Hepatocyte (in vitro differentiated cells): ENCODE data around the gene OR8U1. TPM values are rescaled to one million over a fixed set of nuclear protein-coding genes. Genes with fewer than 3 reads are reported as not detected.

Source experiments
- DNase-seq: peaks from one replicate; pipeline ENCODE4 v3.0.0-alpha.2; 2016; ENCODE audit warnings: low spot score
- H2AFZ ChIP-seq: fragments of 200-600 bp; sonication (generic); 2 replicates; pipeline ENCODE4 v1.6.0; 2016; ENCODE audit warnings: antibody characterized with exemption, mild to moderate bottlenecking
- H3K27ac ChIP-seq: fragments of 200-600 bp; sonication (generic); 2 replicates; pipeline ENCODE4 v1.5.1; 2016; ENCODE audit warnings: mild to moderate bottlenecking
- H3K27me3 ChIP-seq: fragments of 200-600 bp; sonication (generic); 2 replicates; pipeline ENCODE4 v1.6.1; 2016
- H3K36me3 ChIP-seq: fragments of 200-600 bp; sonication (generic); replicated peaks from 2 replicates; pipeline ENCODE4 v1.5.1; 2016; ENCODE audit warnings: low read depth; ENCODE audit not compliant: insufficient read depth
- H3K4me1 ChIP-seq: fragments of 200-600 bp; sonication (generic); 2 replicates; pipeline ENCODE4 v1.5.1; 2016; ENCODE audit warnings: mild to moderate bottlenecking, moderate library complexity; ENCODE audit not compliant: insufficient read depth
- H3K4me2 ChIP-seq: fragments of 200-600 bp; sonication (generic); 2 replicates; pipeline ENCODE4 v1.6.0; 2016
- H3K4me3 ChIP-seq: fragments of 200-600 bp; sonication (generic); 2 replicates; pipeline ENCODE4 v1.5.1; 2016; ENCODE audit warnings: mild to moderate bottlenecking
- H3K79me2 ChIP-seq: fragments of 200-600 bp; sonication (generic); 2 replicates; pipeline ENCODE4 v1.6.0; 2017; ENCODE audit warnings: mild to moderate bottlenecking
- H3K9me2 ChIP-seq: fragments of 200-600 bp; sonication (generic); replicated peaks from 2 replicates; pipeline ENCODE4 v1.6.0; 2017; ENCODE audit warnings: mild to moderate bottlenecking; ENCODE audit not compliant: insufficient read depth
- H3K9me3 ChIP-seq: fragments of 200-600 bp; sonication (generic); 2 replicates; pipeline ENCODE4 v1.5.1; 2016; ENCODE audit warnings: low read depth, mild to moderate bottlenecking
- H4K20me1 ChIP-seq: fragments of 200-600 bp; sonication (generic); 2 replicates; pipeline ENCODE4 v1.6.0; 2016; ENCODE audit warnings: mild to moderate bottlenecking; ENCODE audit not compliant: insufficient read depth, poor library complexity, severe bottlenecking
- CTCF ChIP-seq: fragments of 200-600 bp; sonication (generic); IDR thresholded peaks from 2 replicates; pipeline ENCODE4 v1.5.1; 2016; ENCODE audit warnings: antibody characterized with exemption, mild to moderate bottlenecking; ENCODE audit not compliant: poor library complexity
- EZH2 ChIP-seq: fragments of 200-600 bp; sonication (generic); IDR thresholded peaks from 2 replicates; pipeline ENCODE4 v1.6.1; 2016; ENCODE audit warnings: antibody characterized with exemption, mild to moderate bottlenecking, borderline replicate concordance
- EZH2phosphoT487 ChIP-seq: fragments of 200-600 bp; sonication (generic); IDR thresholded peaks from one replicate; pipeline ENCODE4 v1.6.1; 2018; ENCODE audit warnings: antibody characterized with exemption, mild to moderate bottlenecking, low read depth, moderate library complexity; ENCODE audit not compliant: unreplicated experiment, severe bottlenecking
- WGBS: methylation state at CpG from one replicate; pipeline ENCODE4 v1.1.6; 2016; ENCODE audit warnings: low lambda C conversion rate; ENCODE audit errors: missing lambda C conversion rate; 5-methylcytosine and 5-hydroxymethylcytosine counted together
- polyA plus RNA-seq: library from polyadenylated mRNA; unstranded; fragments of >200 nt; fragmentation: Nextera tagmentation; extraction: Ambion mirVana; gene quantifications from 2 replicates; pipeline ENCODE4 v1.2.1, GENCODE V29; 2016
- total RNA-seq: library from RNA; depleted of rRNA; stranded (reverse); fragments of >200 nt; gene quantifications from 2 replicates; pipeline ENCODE4 v1.2.3, GENCODE V29; 2014

Gene OR8U1
- total RNA-seq: not detected in 2 replicates
- not detected in 2 replicates for polyA plus RNA-seq

- Histone ChIP-seq H3K4me2 (no peak within 1 kb of the TSS), H3K27ac (no peak within 1 kb of the TSS), H4K20me1 (no peaks in the 10 kb centered on the region), H3K4me3 (no peak within 1 kb of the TSS), H3K27me3 (no peaks in the 10 kb centered on the region), H3K4me1 (no peaks in the 10 kb centered on the region), H3K9me2 (no peaks in the 10 kb centered on the region), H3K9me3 (no peaks in the 10 kb centered on the region), H2AFZ (no peak within 1 kb of the TSS), H3K36me3 (no peaks in the 10 kb centered on the region), H3K79me2 (no peaks in the 10 kb centered on the region)
- DNase-seq: no peak
- WGBS: 84% methylated on average over 2 of the region's 2 CpGs
- TF ChIP-seq EZH2 (no peak), CTCF (no peak), EZH2phosphoT487 (no peak)
Observed at GRCh38 chr11:56375324-56375723, at the start of gene OR8U1. Gene OR8U1 (plus strand): TSS chr11:56375624. CDS start chr11:56375624, 0 bp downstream.

GRCh38 chr11:56331861-56332491 is 43.4 kb upstream of the OR8U1 start:
- Histone ChIP-seq H3K27ac (no peak overlapping the region), H3K36me3 (no peaks in the 10 kb centered on the region), H4K20me1 (no peaks in the 10 kb centered on the region), H3K4me1 (no peaks in the 10 kb centered on the region), H3K27me3 (no peaks in the 10 kb centered on the region), H3K79me2 (no peaks in the 10 kb centered on the region), H3K9me3 (no peaks in the 10 kb centered on the region), H3K4me3 (no peak overlapping the region), H3K4me2 (no peak overlapping the region), H3K9me2 (no peaks in the 10 kb centered on the region), H2AFZ (no peak overlapping the region)
- WGBS: 96% methylated on average over 20 of the region's 34 CpGs
- DNase-seq: no peak
- TF ChIP-seq EZH2phosphoT487 (no peak), CTCF (no peak), EZH2 (no peak)

- no peak overlapping the region for H3K4me3 ChIP-seq
- H3K36me3 ChIP-seq: no peaks in the 10 kb centered on the region
- H3K9me3 ChIP-seq: no peaks in the 10 kb centered on the region
- no peaks in the 10 kb centered on the region for H3K79me2 ChIP-seq
- no peaks in the 10 kb centered on the region for H3K4me1 ChIP-seq
- H3K4me2 ChIP-seq: no peak overlapping the region
- H4K20me1 ChIP-seq: no peaks in the 10 kb centered on the region
- TF ChIP-seq EZH2phosphoT487 (no peak), CTCF (no peak), EZH2 (no peak)
- DNase-seq: no peak
- 54% methylated on average over 3 of the region's 3 CpGs for WGBS
- H2AFZ ChIP-seq: peak overlapping the region; percentile 24
- no peaks in the 10 kb centered on the region for H3K9me2 ChIP-seq
- H3K27ac ChIP-seq: no peak overlapping the region
- H3K27me3 ChIP-seq: no peaks in the 10 kb centered on the region
Observed at GRCh38 chr11:56333156-56333555, 42.3 kb upstream of the OR8U1 start.

GRCh38 chr11:56340289-56340688 is 35.1 kb upstream of the OR8U1 start:
- Histone ChIP-seq H3K9me2 (no peaks in the 10 kb centered on the region), H3K4me2 (no peak overlapping the region), H3K79me2 (no peaks in the 10 kb centered on the region), H3K4me3 (no peak overlapping the region), H4K20me1 (no peaks in the 10 kb centered on the region), H3K36me3 (no peaks in the 10 kb centered on the region), H3K4me1 (no peaks in the 10 kb centered on the region), H3K27me3 (no peaks in the 10 kb centered on the region), H2AFZ (no peak overlapping the region), H3K27ac (no peak overlapping the region), H3K9me3 (no peaks in the 10 kb centered on the region)
- no peak for TF ChIP-seq CTCF
- TF ChIP-seq EZH2: no peak
- no peak for TF ChIP-seq EZH2phosphoT487
- DNase-seq: no peak
